GM12892 (cell line): ENCODE measurements around the gene TMPRSS4.

Source experiments
- POLR2A ChIP-seq: IDR thresholded peaks from 2 replicates; pipeline ENCODE4 v1.6.1; 2011; ENCODE audit warnings: low read depth, low read length, control low read depth
- POLR2AphosphoS5 ChIP-seq: IDR thresholded peaks from 2 replicates; pipeline ENCODE4 v1.6.1; 2011; ENCODE audit warnings: low read depth, low read length, control low read depth
- TAF1 ChIP-seq: IDR thresholded peaks from 2 replicates; pipeline ENCODE4 v1.6.1; 2011; ENCODE audit warnings: low read depth, mild to moderate bottlenecking, control low read depth, low read length, borderline replicate concordance

GRCh38 chr11:118051136-118051610, 25.7 kb upstream of the TMPRSS4 start:
- TF ChIP-seq POLR2A (no peak), POLR2AphosphoS5 (no peak), TAF1 (no peak)
